Measurements from ENCODE around the gene ASAP3. TPM values are rescaled to one million over a fixed set of nuclear protein-coding genes. Genes with fewer than 3 reads are reported as not detected.

The ASAP3 gene
- total and polyA plus RNA-seq, 9 of the 15 experiments (the other 6 are each of a cell fraction or from before 2014, with no cell fraction given) = 1.7 to 31.2 (median 17.4) TPM

- TF ChIP-seq ZNF592 (IDR thresholded peaks at IDR 0.05) (peak; percentile 94), EHMT2 (IDR thresholded peaks at IDR 0.05) (no peak), BRCA1 (IDR thresholded peaks at IDR 0.05) (no peak), BRCA1 (CRISPR knock-in tag; IDR thresholded peaks at IDR 0.05) (no peak), SOX6 (IDR thresholded peaks at IDR 0.05) (no peak), HMGN3 (IDR thresholded peaks at IDR 0.05; ENCODE audit: borderline replicate concordance, extremely low read depth, insufficient read length, low read depth, low read length) (no peak), ZNF280B (CRISPR knock-in tag; IDR thresholded peaks at IDR 0.05) (no peak), PATZ1 (CRISPR knock-in tag; IDR thresholded peaks at IDR 0.05; ENCODE audit: borderline replicate concordance) (no peak), FOS (IDR thresholded peaks at IDR 0.05; ENCODE audit: extremely low read depth, insufficient read length) (no peak), HSF4 (CRISPR knock-in tag; IDR thresholded peaks at IDR 0.05; ENCODE audit: borderline replicate concordance) (peak; percentile 74; the same call in 1 of the 2 replicates), STAT5A (IDR thresholded peaks at IDR 0.05; ENCODE audit: borderline replicate concordance, low read length) (no peak), SFPQ (IDR thresholded peaks at IDR 0.05; ENCODE audit: low read depth, low read length) (no peak), ZBTB34 (CRISPR knock-in tag; IDR thresholded peaks at IDR 0.05) (0 out of 2 replicates have a peak, but pooled peaks have one; percentile 24), ASH1L (IDR thresholded peaks at IDR 0.05; ENCODE audit: borderline replicate concordance, low read depth, partially characterized antibody) (no peak), ZBTB1 (CRISPR knock-in tag; IDR thresholded peaks at IDR 0.05; ENCODE audit: borderline replicate concordance, low read depth) (no peak), SRSF1 (IDR thresholded peaks at IDR 0.05; ENCODE audit: low read depth, low read length) (no peak), MECOM (CRISPR knock-in tag; IDR thresholded peaks at IDR 0.05) (peak; percentile 92)
Observed at GRCh38 chr1:23481026-23481597, 2.9 kb downstream of the ASAP3 start (continued).
